ENCODE data around the gene ANKRD12.

GRCh38 chr18:9296233-9297006 is 159.8 kb downstream of the ANKRD12 start:
- TF ChIP-seq CTCF (IDR thresholded peaks at IDR 0.05; ENCODE audit: insufficient read depth, low read length, poor library complexity, severe bottlenecking), result no peak
- TF ChIP-seq EZH2phosphoT487 (conservative IDR thresholded peaks at IDR 0.05; ENCODE audit: low read length), result no peak
